Measurements from ENCODE around the gene MARCHF11. TPM values are rescaled to one million over a fixed set of nuclear protein-coding genes. Genes with fewer than 3 reads are reported as not detected.

MARCHF11 gene
- total RNA-seq, 1 experiment from 2014 or later: not detected

GRCh38 chr5:16051246-16051755 lies 128.3 kb downstream of the MARCHF11 start:
- DNase-seq (ENCODE audit: low spot score): no peak

- DNase-seq (ENCODE audit: low spot score): no peak
These were observed 129.2 kb downstream of the MARCHF11 start for GRCh38 chr5:16050414-16050813.

- DNase-seq (ENCODE audit: low spot score): no peak
These were observed 129.8 kb downstream of the MARCHF11 start for GRCh38 chr5:16049761-16050160.

GRCh38 chr5:16048132-16048531 lies 131.5 kb downstream of the MARCHF11 start:
- DNase-seq (ENCODE audit: low spot score): no peak

- no peak for DNase-seq (ENCODE audit: low spot score)
These were observed 136.1 kb downstream of the MARCHF11 start for GRCh38 chr5:16043349-16043965.

- DNase-seq (ENCODE audit: low spot score): no peak
These were observed 142.3 kb downstream of the MARCHF11 start for GRCh38 chr5:16037121-16037845.

GRCh38 chr5:16034319-16035001 lies 145.1 kb downstream of the MARCHF11 start:
- DNase-seq (ENCODE audit: low spot score): no peak

- no peak for DNase-seq (ENCODE audit: low spot score)
These were observed 146.2 kb downstream of the MARCHF11 start for GRCh38 chr5:16033187-16033925.

GRCh38 chr5:16028708-16029107 lies 150.9 kb downstream of the MARCHF11 start:
- no peak for DNase-seq (ENCODE audit: low spot score)

GRCh38 chr5:16025681-16026080 lies 153.9 kb downstream of the MARCHF11 start:
- DNase-seq (ENCODE audit: low spot score): no peak

- DNase-seq (ENCODE audit: low spot score): no peak
These were observed 160.6 kb downstream of the MARCHF11 start for GRCh38 chr5:16018970-16019369.

- no peak for DNase-seq (ENCODE audit: low spot score)
These were observed 161.9 kb downstream of the MARCHF11 start for GRCh38 chr5:16017720-16018119.

Measured in H4 (cell line).